Chondrocyte (in vitro differentiated cells): ENCODE measurements around the gene C2CD4D. TPM values are rescaled to one million over a fixed set of nuclear protein-coding genes. Genes with fewer than 3 reads are reported as not detected.

Experiments used
- DNase-seq: peaks from one replicate; pipeline ENCODE4 v3.0.0; 2021; ENCODE audit warnings: mixed read lengths, low spot score
- H3K27ac Mint-ChIP-seq: one replicate; pipeline ENCODE4 v1.8.0; 2021; ENCODE audit warnings: mild to moderate bottlenecking, moderate library complexity, mixed read lengths; ENCODE audit not compliant: unreplicated experiment
- H3K27me3 Mint-ChIP-seq: 2 replicates; pipeline ENCODE4 v1.8.0; 2021; ENCODE audit warnings: low read depth, mixed read lengths
- H3K36me3 Mint-ChIP-seq: 2 replicates; pipeline ENCODE4 v1.8.0; 2021; ENCODE audit warnings: low read depth, mixed read lengths
- H3K4me1 Mint-ChIP-seq: 2 replicates; pipeline ENCODE4 v1.8.0; 2021; ENCODE audit warnings: low read depth, mild to moderate bottlenecking, mixed read lengths
- H3K4me3 Mint-ChIP-seq: one replicate; pipeline ENCODE4 v1.8.0; 2021; ENCODE audit warnings: mild to moderate bottlenecking, moderate library complexity, mixed read lengths; ENCODE audit not compliant: unreplicated experiment
- H3K9me3 Mint-ChIP-seq: 2 replicates; pipeline ENCODE4 v1.8.0; 2021; ENCODE audit warnings: low read depth, mixed read lengths
- CTCF ChIP-seq: fragments of 200-600 bp; sonication (generic); IDR thresholded peaks from 2 replicates; pipeline ENCODE4 v1.5.0; 2021; ENCODE audit warnings: antibody characterized with exemption, mild to moderate bottlenecking, moderate library complexity
- total RNA-seq: library from RNA; stranded (reverse); gene quantifications from 3 replicates; pipeline ENCODE4 v1.2.1, GENCODE V29; 2021

Gene C2CD4D
- total RNA-seq, 1 donor from 2014 or later = not detected

- Mint-ChIP-seq H3K4me1 (peaks cover 11% of the 10 kb centered on the region), H3K27me3 (peaks cover 16% of the 10 kb centered on the region), H3K36me3 (no peaks in the 10 kb centered on the region), H3K27ac (no peak overlapping the region), H3K4me3 (no peak overlapping the region), H3K9me3 (no peaks in the 10 kb centered on the region)
- no peak for TF ChIP-seq CTCF
- no peak for DNase-seq
These were observed 12.3 kb upstream of the C2CD4D start for GRCh38 chr1:151851886-151852285.

GRCh38 chr1:151849871-151850270, 10.3 kb upstream of the C2CD4D start:
- peaks cover 16% of the 10 kb centered on the region for H3K27me3 Mint-ChIP-seq

GRCh38 chr1:151849126-151849525, 9.5 kb upstream of the C2CD4D start:
- peaks cover 20% of the 10 kb centered on the region for H3K27me3 Mint-ChIP-seq
- TF ChIP-seq CTCF = no peak

More at GRCh38 chr1:151849871-151850270, 10.3 kb upstream of the C2CD4D start:
- peaks cover 7% of the 10 kb centered on the region for H3K4me1 Mint-ChIP-seq
- no peaks in the 10 kb centered on the region for H3K9me3 Mint-ChIP-seq
- H3K27ac Mint-ChIP-seq = no peak overlapping the region
- no peak overlapping the region for H3K4me3 Mint-ChIP-seq
- no peak for DNase-seq
- no peaks in the 10 kb centered on the region for H3K36me3 Mint-ChIP-seq
- TF ChIP-seq CTCF = no peak

GRCh38 chr1:151847867-151848596, 8.4 kb upstream of the C2CD4D start:
- TF ChIP-seq CTCF = no peak
- Mint-ChIP-seq H3K4me1 (peaks cover 7% of the 10 kb centered on the region), H3K27me3 (peaks cover 21% of the 10 kb centered on the region), H3K36me3 (peaks cover 3% of the 10 kb centered on the region), H3K4me3 (no peak overlapping the region), H3K9me3 (no peaks in the 10 kb centered on the region), H3K27ac (no peak overlapping the region)
- no peak for DNase-seq

More at GRCh38 chr1:151849126-151849525, 9.5 kb upstream of the C2CD4D start:
- no peaks in the 10 kb centered on the region for H3K9me3 Mint-ChIP-seq
- H3K4me3 Mint-ChIP-seq = no peak overlapping the region
- H3K36me3 Mint-ChIP-seq = peaks cover 3% of the 10 kb centered on the region
- peaks cover 7% of the 10 kb centered on the region for H3K4me1 Mint-ChIP-seq
- no peak overlapping the region for H3K27ac Mint-ChIP-seq
- no peak for DNase-seq

GRCh38 chr1:151846686-151847237, 7.1 kb upstream of the C2CD4D start:
- peaks cover 3% of the 10 kb centered on the region for H3K36me3 Mint-ChIP-seq
- H3K27me3 Mint-ChIP-seq = peaks cover 16% of the 10 kb centered on the region
- peaks cover 7% of the 10 kb centered on the region for H3K4me1 Mint-ChIP-seq
- no peak overlapping the region for H3K27ac Mint-ChIP-seq
- DNase-seq = no peak
- no peak for TF ChIP-seq CTCF
- no peak overlapping the region for H3K4me3 Mint-ChIP-seq
- no peaks in the 10 kb centered on the region for H3K9me3 Mint-ChIP-seq
